A549 (cell line): ENCODE measurements around the gene TMCC3. TPM values are rescaled to one million over a fixed set of nuclear protein-coding genes. Genes with fewer than 3 reads are reported as not detected.

ENCODE experiments used
- ATAC-seq, 2 experiments: fragments of 200-7000 bp in 1 of 2; fragments of >200 bp in 1 of 2; cut with Nextera tagmentation in 1 of 2; cut with Tn5 transposase in 1 of 2; 3 replicates each; pipeline versions ENCODE4 v1.8.0 to v1.9.1; 2018 to 2020; ENCODE audit warnings: mild to moderate bottlenecking in 1 of 2, moderate library complexity in 1 of 2
- CTCF ChIA-PET: fragments of 300-600 bp; sonication (Branson Sonifier 250); formaldehyde crosslinking; extraction: SDS; loops from one replicate; lab custom pipeline; 2021; ENCODE audit warnings: antibody characterized with exemption, inconsistent platforms; lab: Yijun Ruan, JAX
- POLR2A ChIA-PET: fragments of 350-600 bp; formaldehyde crosslinking; extraction: SDS; loops from one replicate; lab custom pipeline; 2021; ENCODE audit warnings: antibody characterized with exemption, inconsistent platforms; lab: Yijun Ruan, JAX
- DNase-seq, 2 experiments: peaks; one replicate each; pipeline versions ENCODE4 v3.0.0 to v3.0.0-alpha.2; 2011 to 2016; ENCODE audit warnings: low read depth in 1 of 2, low spot score in 1 of 2
- FAIRE-seq: peaks from 2 replicates; lab custom pipeline; 2011; peaks lifted over from hg19 to GRCh38; lab: Jason Lieb, UNC
- H3K27ac ChIP-seq, 2 experiments: fragments of >200 bp; sonication (Bioruptor Twin); formaldehyde crosslinking; 3 replicates each; pipeline ENCODE4 v1.5.1; 2016 to 2017
- H3K4me1 ChIP-seq: fragments of >200 bp; sonication (Bioruptor Twin); formaldehyde crosslinking; 3 replicates; pipeline ENCODE4 v1.6.1; 2016
- H3K4me2 ChIP-seq: fragments of >200 bp; sonication (Bioruptor Twin); formaldehyde crosslinking; 3 replicates; pipeline ENCODE4 v1.6.1; 2016
- H3K4me3 ChIP-seq: fragments of >200 bp; sonication (Bioruptor Twin); formaldehyde crosslinking; 3 replicates; pipeline ENCODE4 v1.5.1; 2016
- H3K9me3 ChIP-seq: fragments of >200 bp; sonication (Bioruptor Twin); formaldehyde crosslinking; 3 replicates; pipeline ENCODE4 v1.6.1; 2016
- EHF ChIP-seq: fragments of 250-450 bp; sonication (Bioruptor Pico); IDR thresholded peaks from 2 replicates; pipeline ENCODE4 v1.5.0; 2020; ENCODE audit warnings: mild to moderate bottlenecking
- ELK1 ChIP-seq: fragments of 150-350 bp; IDR thresholded peaks from 2 replicates; pipeline ENCODE4 v1.6.1; 2014; ENCODE audit warnings: low read depth, mild to moderate bottlenecking, low read length
- EP300 ChIP-seq, 2 experiments: fragments of >200 bp; sonication (Bioruptor Twin); formaldehyde crosslinking; IDR thresholded peaks; 2 replicates in 1 of 2; 3 replicates in 1 of 2; pipeline ENCODE4 v1.6.1; 2016 to 2017
- ESRRA ChIP-seq: fragments of 150-350 bp; IDR thresholded peaks from 2 replicates; pipeline ENCODE4 v1.6.1; 2014; ENCODE audit warnings: mild to moderate bottlenecking, low read length, borderline replicate concordance
- GATA3 ChIP-seq: IDR thresholded peaks from 2 replicates; pipeline ENCODE4 v1.6.1; 2012; ENCODE audit warnings: borderline replicate concordance
- HES2 ChIP-seq: fragments of >200 bp; sonication (Bioruptor Twin); formaldehyde crosslinking; IDR thresholded peaks from 2 replicates; pipeline ENCODE4 v1.6.1; 2016
- HEYL ChIP-seq: fragments of 250-450 bp; sonication (Bioruptor Pico); IDR thresholded peaks from 2 replicates; pipeline ENCODE4 v1.8.0; 2021; ENCODE audit warnings: mild to moderate bottlenecking, moderate library complexity
- HMGXB4 ChIP-seq: fragments of 250-450 bp; sonication (Bioruptor Pico); IDR thresholded peaks from 2 replicates; pipeline ENCODE4 v1.5.0; 2021; ENCODE audit warnings: mild to moderate bottlenecking, moderate library complexity, borderline replicate concordance
- HOXA7 ChIP-seq: fragments of 250-450 bp; sonication (Bioruptor Pico); IDR thresholded peaks from 2 replicates; pipeline ENCODE4 v1.5.0; 2020; ENCODE audit warnings: mild to moderate bottlenecking, moderate library complexity
- HOXB13 ChIP-seq: fragments of 250-450 bp; sonication (Bioruptor Pico); IDR thresholded peaks from 2 replicates; pipeline ENCODE4 v1.5.0; 2020; ENCODE audit warnings: low read depth, mild to moderate bottlenecking, moderate library complexity
- JUN ChIP-seq, 2 experiments: fragments of >200 bp; sonication (Bioruptor Twin); formaldehyde crosslinking; IDR thresholded peaks; 2 replicates in 1 of 2; 3 replicates in 1 of 2; pipeline ENCODE4 v1.6.1; 2016 to 2017
- KDM5A ChIP-seq: fragments of 200-600 bp; sonication (generic); IDR thresholded peaks from 2 replicates; pipeline ENCODE4 v1.6.1; 2016; ENCODE audit warnings: antibody characterized with exemption, mild to moderate bottlenecking
- MYC ChIP-seq: IDR thresholded peaks from 2 replicates; pipeline ENCODE4 v1.6.1; 2012; ENCODE audit warnings: mild to moderate bottlenecking, inconsistent platforms, low read length, improper control_type of control experiment, borderline replicate concordance
- NPAS2 ChIP-seq: fragments of 250-450 bp; sonication (Bioruptor Pico); IDR thresholded peaks from 2 replicates; pipeline ENCODE4 v1.8.0; 2022; ENCODE audit warnings: mild to moderate bottlenecking, moderate library complexity, borderline replicate concordance
- PBX3 ChIP-seq: IDR thresholded peaks from 2 replicates; pipeline ENCODE4 v1.6.1; 2012
- PHF8 ChIP-seq: fragments of 200-600 bp; sonication (generic); IDR thresholded peaks from 2 replicates; pipeline ENCODE4 v1.6.1; 2016; ENCODE audit warnings: low read depth, mild to moderate bottlenecking, antibody characterized with exemption, moderate library complexity, borderline replicate concordance
- RAD21 ChIP-seq, 2 experiments: fragments of >200 bp in 1 of 2; sonication (Bioruptor Twin) in 1 of 2; formaldehyde crosslinking in 1 of 2; IDR thresholded peaks in 1 of 2; conservative IDR thresholded peaks in 1 of 2; 2 replicates in 1 of 2; 3 replicates in 1 of 2; pipeline ENCODE4 v1.6.1; 2012 to 2018; ENCODE audit warnings: inconsistent platforms in 1 of 2
- RARB ChIP-seq: fragments of 250-450 bp; sonication (Bioruptor Pico); IDR thresholded peaks from 2 replicates; pipeline ENCODE4 v1.8.0; 2021; ENCODE audit warnings: mild to moderate bottlenecking, moderate library complexity
- REST ChIP-seq: fragments of 200-600 bp; sonication (generic); IDR thresholded peaks from 2 replicates; pipeline ENCODE4 v1.6.1; 2016; ENCODE audit warnings: antibody characterized with exemption, mild to moderate bottlenecking, moderate library complexity
- RFX5 ChIP-seq: fragments of 450-650 bp; IDR thresholded peaks from 2 replicates; pipeline ENCODE4 v1.7.1; 2014; ENCODE audit warnings: antibody characterized with exemption, mild to moderate bottlenecking, moderate library complexity
- TFCP2L1 ChIP-seq: fragments of 250-450 bp; sonication (Bioruptor Pico); IDR thresholded peaks from 2 replicates; pipeline ENCODE4 v1.5.0; 2021; ENCODE audit warnings: mild to moderate bottlenecking
- TP53 ChIP-seq: fragments of 250-450 bp; sonication (Bioruptor Pico); IDR thresholded peaks from 2 replicates; pipeline ENCODE4 v1.5.0; 2021; ENCODE audit warnings: mild to moderate bottlenecking, moderate library complexity
- WGBS: methylation state at CpG from one replicate; pipeline ENCODE4 v1.1.6; 2017; ENCODE audit errors: missing lambda C conversion rate; 5-methylcytosine and 5-hydroxymethylcytosine counted together
- polyA plus RNA-seq, 4 experiments: library from polyadenylated mRNA; depleted of rRNA in 3 of 4; stranded (reverse); fragments of >200 nt; fragmentation: RNase III in 1 of 4; extraction: RNeasy Plus Mini Kit Qiagen cat#74134 plus additional on column Dnase treatment in 1 of 4; gene quantifications; 2 replicates in 3 of 4; 3 replicates in 1 of 4; pipeline ENCODE4 v1.2.3, GENCODE V29; 2011 to 2017

Gene TMCC3
- polyA plus RNA-seq, 2 of the 4 experiments (the other 2 are of a cell fraction), result 0.50 to 0.62 TPM

GRCh38 chr12:94658931-94659330 is 8.6 kb upstream of the TMCC3 start:
- DNase-seq (no peak), FAIRE-seq (no peak), ATAC-seq (no peak)
- H3K4me2 ChIP-seq, result no peak overlapping the region
- H3K9me3 ChIP-seq, result no peaks in the 10 kb centered on the region
- WGBS, result 0% methylated on average over 1 of the region's 1 CpG
- POLR2A ChIA-PET, result no interaction called here
- H3K27ac ChIP-seq, result no peak overlapping the region
- H3K4me3 ChIP-seq, result no peak overlapping the region
- CTCF ChIA-PET, result no interaction called here
- H3K4me1 ChIP-seq, result no peaks in the 10 kb centered on the region
- no peak for TF ChIP-seq HES2
- no peak for TF ChIP-seq JUN (IDR thresholded peaks at IDR 0.05)
- TF ChIP-seq EHF, result no peak
- TF ChIP-seq REST, result no peak
- TF ChIP-seq GATA3, result no peak
- no peak for TF ChIP-seq MYC
- TF ChIP-seq ELK1, result no peak
- TF ChIP-seq HOXA7 (CRISPR knock-in tag), result no peak
- TF ChIP-seq TP53, result no peak
- no peak for TF ChIP-seq RAD21 (conservative IDR thresholded peaks at IDR 0.05 in 1 of 2, IDR thresholded peaks at IDR 0.05 in 1 of 2)
- TF ChIP-seq KDM5A, result no peak
- TF ChIP-seq EP300 (IDR thresholded peaks at IDR 0.05), result no peak
- no peak for TF ChIP-seq HOXB13 (CRISPR knock-in tag)
- TF ChIP-seq PHF8, result no peak
- TF ChIP-seq HEYL, result no peak
- TF ChIP-seq TFCP2L1 (CRISPR knock-in tag), result no peak
- no peak for TF ChIP-seq RFX5
- TF ChIP-seq, all 56 proteins: peak for 0

- TF ChIP-seq HMGXB4 (CRISPR knock-in tag) (no peak), RARB (CRISPR knock-in tag) (no peak), ESRRA (no peak), NPAS2 (CRISPR knock-in tag) (no peak), PBX3 (no peak)
- Histone ChIP-seq H3K4me1 (no peaks in the 10 kb centered on the region), H3K4me2 (no peak overlapping the region), H3K9me3 (no peaks in the 10 kb centered on the region), H3K4me3 (no peak overlapping the region), H3K27ac (no peak overlapping the region)
- 58% methylated on average over 4 of the region's 4 CpGs for whole genome bisulfite sequencing
- ChIA-PET POLR2A (no interaction called here), CTCF (no interaction called here)
- DNase-seq, result no peak
- FAIRE-seq, result no peak
- ATAC-seq, result no peak
These were observed 6.2 kb upstream of the TMCC3 start for GRCh38 chr12:94656556-94656955.
